Psoas muscle (tissue), 8 donors: Measurements from ENCODE around the gene WFDC5. TPM values are rescaled to one million over a fixed set of nuclear protein-coding genes. Genes with fewer than 3 reads are reported as not detected.

Experiments used
- ATAC-seq, 4 donors: fragments of 200-7000 bp; cut with Tn5 transposase; one replicate each; pipeline ENCODE4 v1.9.1; 2020; ENCODE audit warnings: moderate library complexity in 3 of 4, mild to moderate bottlenecking in 2 of 4
- DNase-seq, 2 donors: peaks; one replicate each; pipeline ENCODE4 v3.0.0-alpha.2; 2020
- H3K27ac ChIP-seq: fragments of 200-600 bp; one replicate; pipeline ENCODE4 v1.8.0; 2022
- H3K27me3 ChIP-seq, 3 donors: fragments of 200-600 bp in 1 of 3; one replicate each; pipeline versions ENCODE4 v1.6.1 to v1.8.0; 2013 to 2022; ENCODE audit warnings: low read length in 2 of 3, mild to moderate bottlenecking in 2 of 3, moderate library complexity in 1 of 3; ENCODE audit not compliant: insufficient read depth in 3 of 3
- H3K36me3 ChIP-seq, 2 donors: fragments of 200-600 bp in 1 of 2; one replicate each; pipeline versions ENCODE4 v1.6.1 to v1.8.0; 2013 to 2022; ENCODE audit warnings: low read depth in 1 of 2, mild to moderate bottlenecking in 1 of 2, moderate library complexity in 1 of 2; ENCODE audit not compliant: insufficient read depth in 1 of 2
- H3K4me1 ChIP-seq: fragments of 200-600 bp; one replicate; pipeline ENCODE4 v1.8.0; 2022
- H3K4me3 ChIP-seq: fragments of 200-600 bp; one replicate; pipeline ENCODE4 v1.8.0; 2022; ENCODE audit warnings: mild to moderate bottlenecking
- H3K9me3 ChIP-seq: fragments of 200-600 bp; one replicate; pipeline ENCODE4 v1.8.0; 2022
- WGBS, 3 donors: extraction: QIAGEN DNeasy Blood & Tissue Kit; methylation state at CpG; one replicate each; pipeline versions ENCODE4 v1.1.6 to v1.1.7; 2013; 5-methylcytosine and 5-hydroxymethylcytosine counted together
- intact Hi-C, 2 donors: fragments of 100-400 bp; cut with DNase I; formaldehyde crosslinking; loops; one replicate each; pipeline versions ENCODE4 v1.11.0 to v1.14.2; 2022
- polyA plus RNA-seq, 3 donors: library from polyadenylated mRNA; stranded (reverse); fragments of 200-250 nt; gene quantifications; one replicate each; pipeline ENCODE4 v1.2.3, GENCODE V29; 2013
- total RNA-seq, 4 donors: library from RNA; stranded (reverse); fragmentation: NEBNext Ultra II Directional in 2 of 4; extraction: Animal tissue kit (Norgen Biotek cat#: 25700) in 2 of 4; gene quantifications; one replicate each; pipeline versions ENCODE4 v1.2.1 to v1.2.4, GENCODE V29; 2021 to 2023
- TF ChIP-seq, protein P1 (sequence below): fragments of 200-600 bp; IDR thresholded peaks from one replicate; pipeline ENCODE4 v1.8.0; 2022; ENCODE audit warnings: antibody characterized with exemption
- donor health status: healthy with polysubstance abuse.
- donor health status: DM: no; HTN: no; CAD: no; lungs with moderate emphysema.
- donor health status: Bipolar disorder and iron deficiency.
- donor health status: healthy.
- donor health status: DM: yes; HTN: yes; CAD: no.
- donor health status: DM: no; HTN: no; CAD: no.
- donor health status: DM: no; HTN: no; CAD: no.
- donor health status: DM: yes; HTN: yes; CAD: no.

The WFDC5 gene
- total and polyA plus RNA-seq, 7 donors = not detected

- H3K27me3 ChIP-seq = peaks cover 0 to 59% (median 28%) of the 10 kb centered on the region in 3 donors
- ATAC-seq (no peak), DNase-seq (no peak)
- H3K36me3 ChIP-seq = no peaks in the 10 kb centered on the region
- 26 to 35% (median 28%) methylated on average over 45 to 56 of the region's 56 CpGs for WGBS, 3 donors
- TF ChIP-seq, protein P1, sequence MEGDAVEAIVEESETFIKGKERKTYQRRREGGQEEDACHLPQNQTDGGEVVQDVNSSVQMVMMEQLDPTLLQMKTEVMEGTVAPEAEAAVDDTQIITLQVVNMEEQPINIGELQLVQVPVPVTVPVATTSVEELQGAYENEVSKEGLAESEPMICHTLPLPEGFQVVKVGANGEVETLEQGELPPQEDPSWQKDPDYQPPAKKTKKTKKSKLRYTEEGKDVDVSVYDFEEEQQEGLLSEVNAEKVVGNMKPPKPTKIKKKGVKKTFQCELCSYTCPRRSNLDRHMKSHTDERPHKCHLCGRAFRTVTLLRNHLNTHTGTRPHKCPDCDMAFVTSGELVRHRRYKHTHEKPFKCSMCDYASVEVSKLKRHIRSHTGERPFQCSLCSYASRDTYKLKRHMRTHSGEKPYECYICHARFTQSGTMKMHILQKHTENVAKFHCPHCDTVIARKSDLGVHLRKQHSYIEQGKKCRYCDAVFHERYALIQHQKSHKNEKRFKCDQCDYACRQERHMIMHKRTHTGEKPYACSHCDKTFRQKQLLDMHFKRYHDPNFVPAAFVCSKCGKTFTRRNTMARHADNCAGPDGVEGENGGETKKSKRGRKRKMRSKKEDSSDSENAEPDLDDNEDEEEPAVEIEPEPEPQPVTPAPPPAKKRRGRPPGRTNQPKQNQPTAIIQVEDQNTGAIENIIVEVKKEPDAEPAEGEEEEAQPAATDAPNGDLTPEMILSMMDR = peak; percentile 20
- no peaks in the 10 kb centered on the region for H3K9me3 ChIP-seq
- H3K4me3 ChIP-seq = peak overlapping the region; percentile 32
- intact Hi-C loops = loop anchor here (5.0 kb wide), 2 partner anchors 55 to 195 kb away; no protein-coding TSS in a partner anchor
- no peak overlapping the region for H3K27ac ChIP-seq
- H3K4me1 ChIP-seq = no peaks in the 10 kb centered on the region
Measured at GRCh38 chr20:45097485-45098102, 17.4 kb downstream of the WFDC5 start.

DNA sequence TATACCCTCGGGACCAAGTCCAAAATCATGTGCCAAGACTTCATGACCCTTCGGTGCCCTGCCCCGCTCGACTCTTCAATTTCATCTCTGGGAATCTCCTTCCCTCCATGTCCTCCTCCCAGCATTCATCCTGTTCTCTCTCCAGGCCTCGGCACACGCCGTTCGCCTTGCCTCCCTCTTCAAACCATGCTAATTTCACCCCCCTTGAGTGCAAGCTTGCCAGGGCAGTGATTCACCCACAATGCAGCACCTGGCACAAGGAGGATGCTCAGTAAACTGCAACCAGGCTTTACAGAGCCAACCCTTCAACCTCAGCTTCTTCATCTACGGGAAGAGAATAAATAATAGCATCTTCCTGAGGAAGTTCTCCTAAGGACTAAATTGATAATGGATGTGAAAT is 18.2 kb downstream of the WFDC5 start:
- TF ChIP-seq, protein P1 = no peak

GRCh38 chr20:45095805-45096238 is 19.2 kb downstream of the WFDC5 start:
- Histone ChIP-seq H3K27me3 (peaks cover 0 to 49% (median 23%) of the 10 kb centered on the region in 3 donors), H3K36me3 (no peaks in the 10 kb centered on the region), H3K27ac (no peak overlapping the region), H3K4me3 (no peak overlapping the region), H3K4me1 (no peaks in the 10 kb centered on the region), H3K9me3 (no peaks in the 10 kb centered on the region)
- peak in 2 of 4 donors; percentile 64 to 82 for ATAC-seq
- intact Hi-C loops = loop anchor here (2.0 to 5.0 kb wide), 3 partner anchors 51 to 196 kb away; no protein-coding TSS in a partner anchor
- TF ChIP-seq, protein P1 = peak; percentile 54
- DNase-seq = no peak
- 7 to 9% (median 9%) methylated on average over 7 of the region's 7 CpGs for WGBS, 3 donors

More for the DNA sequence above, 18.2 kb downstream of the WFDC5 start:
- intact Hi-C loops = loop anchor here (5.0 kb wide), 2 partner anchors 54 to 196 kb away; no protein-coding TSS in a partner anchor
- Histone ChIP-seq H3K4me1 (no peaks in the 10 kb centered on the region), H3K36me3 (no peaks in the 10 kb centered on the region), H3K4me3 (no peak overlapping the region), H3K27ac (no peak overlapping the region), H3K27me3 (peaks cover 0 to 59% (median 28%) of the 10 kb centered on the region in 3 donors), H3K9me3 (no peaks in the 10 kb centered on the region)
- WGBS, 3 donors = 56 to 75% (median 59%) methylated on average over 9 of the region's 9 CpGs
- no peak for DNase-seq
- no peak for ATAC-seq

GRCh38 chr20:45094864-45095574 is 20.0 kb downstream of the WFDC5 start:
- Histone ChIP-seq H3K36me3 (no peaks in the 10 kb centered on the region), H3K4me3 (no peak overlapping the region), H3K9me3 (no peaks in the 10 kb centered on the region), H3K27me3 (peaks cover 0 to 41% (median 21%) of the 10 kb centered on the region in 3 donors), H3K27ac (no peak overlapping the region), H3K4me1 (no peaks in the 10 kb centered on the region)
- intact Hi-C loops = loop anchor here (2.0 to 5.0 kb wide), 3 partner anchors 50 to 197 kb away; no protein-coding TSS in a partner anchor
- peak in 1 of 4 donors; percentile 8 for ATAC-seq
- DNase-seq = no peak
- 89 to 95% (median 95%) methylated on average over 9 to 11 of the region's 11 CpGs for WGBS, 3 donors
- TF ChIP-seq, protein P1 = no peak
